ENCODE results near the gene SMIM29. TPM values are rescaled to one million over a fixed set of nuclear protein-coding genes. Genes with fewer than 3 reads are reported as not detected.

The SMIM29 gene
- total and polyA plus RNA-seq, 2 experiments from 2014 or later: 5.0 to 15.9 TPM

DNA sequence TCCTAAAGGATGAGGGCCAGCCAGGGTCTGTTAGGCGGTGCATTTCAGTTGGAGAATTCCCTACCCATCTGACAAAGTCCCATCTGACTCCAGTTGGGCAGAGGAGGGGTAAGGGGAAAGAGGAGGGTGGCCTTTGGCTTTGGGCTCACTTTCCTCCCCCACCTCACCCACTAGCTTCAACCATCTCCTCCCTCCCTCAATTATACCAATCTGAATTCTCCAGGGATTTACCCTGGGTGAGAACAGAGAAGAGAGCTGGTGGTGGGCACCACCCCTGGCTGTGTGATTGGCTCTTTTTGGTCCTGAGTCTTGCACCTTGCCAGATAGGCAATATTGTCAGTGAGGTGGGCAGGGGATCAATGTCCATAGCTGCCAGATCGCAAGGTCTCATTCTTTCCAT, 8.9 kb downstream of the SMIM29 start (continued):
- TF ChIP-seq, protein P1, sequence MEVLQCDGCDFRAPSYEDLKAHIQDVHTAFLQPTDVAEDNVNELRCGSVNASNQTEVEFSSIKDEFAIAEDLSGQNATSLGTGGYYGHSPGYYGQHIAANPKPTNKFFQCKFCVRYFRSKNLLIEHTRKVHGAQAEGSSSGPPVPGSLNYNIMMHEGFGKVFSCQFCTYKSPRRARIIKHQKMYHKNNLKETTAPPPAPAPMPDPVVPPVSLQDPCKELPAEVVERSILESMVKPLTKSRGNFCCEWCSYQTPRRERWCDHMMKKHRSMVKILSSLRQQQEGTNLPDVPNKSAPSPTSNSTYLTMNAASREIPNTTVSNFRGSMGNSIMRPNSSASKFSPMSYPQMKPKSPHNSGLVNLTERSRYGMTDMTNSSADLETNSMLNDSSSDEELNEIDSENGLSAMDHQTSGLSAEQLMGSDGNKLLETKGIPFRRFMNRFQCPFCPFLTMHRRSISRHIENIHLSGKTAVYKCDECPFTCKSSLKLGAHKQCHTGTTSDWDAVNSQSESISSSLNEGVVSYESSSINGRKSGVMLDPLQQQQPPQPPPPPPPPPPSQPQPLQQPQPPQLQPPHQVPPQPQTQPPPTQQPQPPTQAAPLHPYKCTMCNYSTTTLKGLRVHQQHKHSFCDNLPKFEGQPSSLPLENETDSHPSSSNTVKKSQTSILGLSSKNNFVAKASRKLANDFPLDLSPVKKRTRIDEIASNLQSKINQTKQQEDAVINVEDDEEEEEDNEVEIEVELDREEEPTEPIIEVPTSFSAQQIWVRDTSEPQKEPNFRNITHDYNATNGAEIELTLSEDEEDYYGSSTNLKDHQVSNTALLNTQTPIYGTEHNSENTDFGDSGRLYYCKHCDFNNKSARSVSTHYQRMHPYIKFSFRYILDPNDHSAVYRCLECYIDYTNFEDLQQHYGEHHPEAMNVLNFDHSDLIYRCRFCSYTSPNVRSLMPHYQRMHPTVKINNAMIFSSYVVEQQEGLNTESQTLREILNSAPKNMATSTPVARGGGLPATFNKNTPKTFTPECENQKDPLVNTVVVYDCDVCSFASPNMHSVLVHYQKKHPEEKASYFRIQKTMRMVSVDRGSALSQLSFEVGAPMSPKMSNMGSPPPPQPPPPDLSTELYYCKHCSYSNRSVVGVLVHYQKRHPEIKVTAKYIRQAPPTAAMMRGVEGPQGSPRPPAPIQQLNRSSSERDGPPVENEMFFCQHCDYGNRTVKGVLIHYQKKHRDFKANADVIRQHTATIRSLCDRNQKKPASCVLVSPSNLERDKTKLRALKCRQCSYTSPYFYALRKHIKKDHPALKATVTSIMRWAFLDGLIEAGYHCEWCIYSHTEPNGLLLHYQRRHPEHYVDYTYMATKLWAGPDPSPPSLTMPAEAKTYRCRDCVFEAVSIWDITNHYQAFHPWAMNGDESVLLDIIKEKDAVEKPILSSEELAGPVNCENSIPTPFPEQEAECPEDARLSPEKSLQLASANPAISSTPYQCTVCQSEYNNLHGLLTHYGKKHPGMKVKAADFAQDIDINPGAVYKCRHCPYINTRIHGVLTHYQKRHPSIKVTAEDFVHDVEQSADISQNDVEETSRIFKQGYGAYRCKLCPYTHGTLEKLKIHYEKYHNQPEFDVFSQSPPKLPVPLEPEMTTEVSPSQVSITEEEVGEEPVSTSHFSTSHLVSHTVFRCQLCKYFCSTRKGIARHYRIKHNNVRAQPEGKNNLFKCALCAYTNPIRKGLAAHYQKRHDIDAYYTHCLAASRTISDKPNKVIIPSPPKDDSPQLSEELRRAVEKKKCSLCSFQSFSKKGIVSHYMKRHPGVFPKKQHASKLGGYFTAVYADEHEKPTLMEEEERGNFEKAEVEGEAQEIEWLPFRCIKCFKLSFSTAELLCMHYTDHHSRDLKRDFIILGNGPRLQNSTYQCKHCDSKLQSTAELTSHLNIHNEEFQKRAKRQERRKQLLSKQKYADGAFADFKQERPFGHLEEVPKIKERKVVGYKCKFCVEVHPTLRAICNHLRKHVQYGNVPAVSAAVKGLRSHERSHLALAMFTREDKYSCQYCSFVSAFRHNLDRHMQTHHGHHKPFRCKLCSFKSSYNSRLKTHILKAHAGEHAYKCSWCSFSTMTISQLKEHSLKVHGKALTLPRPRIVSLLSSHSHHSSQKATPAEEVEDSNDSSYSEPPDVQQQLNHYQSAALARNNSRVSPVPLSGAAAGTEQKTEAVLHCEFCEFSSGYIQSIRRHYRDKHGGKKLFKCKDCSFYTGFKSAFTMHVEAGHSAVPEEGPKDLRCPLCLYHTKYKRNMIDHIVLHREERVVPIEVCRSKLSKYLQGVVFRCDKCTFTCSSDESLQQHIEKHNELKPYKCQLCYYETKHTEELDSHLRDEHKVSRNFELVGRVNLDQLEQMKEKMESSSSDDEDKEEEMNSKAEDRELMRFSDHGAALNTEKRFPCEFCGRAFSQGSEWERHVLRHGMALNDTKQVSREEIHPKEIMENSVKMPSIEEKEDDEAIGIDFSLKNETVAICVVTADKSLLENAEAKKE (CRISPR knock-in tag; IDR thresholded peaks at IDR 0.05): no peak

DNA sequence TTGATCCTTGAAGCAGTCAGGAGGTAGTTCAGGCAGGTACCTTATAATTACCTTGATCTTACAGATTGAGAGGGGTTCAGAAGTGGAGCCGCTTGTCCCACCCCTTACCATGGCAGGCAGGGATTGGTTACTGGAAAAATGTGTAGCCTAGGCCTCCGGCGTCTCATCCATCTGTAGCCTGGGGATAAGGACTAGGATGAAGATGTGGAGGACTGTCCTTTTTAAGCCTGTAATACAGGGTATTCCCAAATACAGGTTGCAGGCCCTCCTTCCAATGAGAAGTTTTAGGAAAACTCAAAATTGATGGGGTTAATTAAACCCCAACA, 9.3 kb downstream of the SMIM29 start:
- Histone ChIP-seq H3K36me3 (ENCODE audit: insufficient read depth) (peaks cover 49% of the 10 kb centered on the region), H4K20me1 (replicated peaks; ENCODE audit: insufficient read depth) (peaks cover 59% of the 10 kb centered on the region), H3K4me2 (peak overlapping the region; percentile 92), H3K9me2 (ENCODE audit: insufficient read depth) (no peaks in the 10 kb centered on the region), H3K4me3 (peak overlapping the region; percentile 73), H3K27me3 (ENCODE audit: insufficient read depth) (no peaks in the 10 kb centered on the region), H2AFZ (no peak overlapping the region), H3K4me1 (ENCODE audit: insufficient read depth) (peaks cover 57% of the 10 kb centered on the region), H3F3A (replicated peaks; ENCODE audit: low read depth) (peaks cover 75% of the 10 kb centered on the region), H3K79me2 (replicated peaks; ENCODE audit: insufficient read depth) (peaks cover 71% of the 10 kb centered on the region), H3K27ac (ENCODE audit: low read depth) (peak overlapping the region; percentile 97)
- peaks cover 57% of the 10 kb centered on the region for H3K4me1 Mint-ChIP-seq
- DNase-seq (ENCODE audit: low spot score) (no peak), ATAC-seq (no peak)
- peak overlapping the region; percentile 86 for H3K27ac Mint-ChIP-seq
- H3K36me3 Mint-ChIP-seq (ENCODE audit: low read depth): peaks cover 64% of the 10 kb centered on the region
- peaks cover 7% of the 10 kb centered on the region; the same call in 2 of the 3 replicates for H3K9me3 Mint-ChIP-seq
- H3K4me3 Mint-ChIP-seq: peak overlapping the region; percentile 98
- H3K27me3 Mint-ChIP-seq (ENCODE audit: insufficient read depth, low read depth, poor library complexity): peaks cover 54% of the 10 kb centered on the region
- TF ChIP-seq ZNF114 (CRISPR knock-in tag; IDR thresholded peaks at IDR 0.05) (no peak), CREB1 (CRISPR knock-in tag; IDR thresholded peaks at IDR 0.05; ENCODE audit: low read depth) (no peak), EZH2phosphoT487 (IDR thresholded peaks at IDR 0.05; ENCODE audit: unreplicated experiment) (no peak), ZNF331 (CRISPR knock-in tag; IDR thresholded peaks at IDR 0.05; ENCODE audit: low read depth) (no peak)
- TF ChIP-seq, protein P2, sequence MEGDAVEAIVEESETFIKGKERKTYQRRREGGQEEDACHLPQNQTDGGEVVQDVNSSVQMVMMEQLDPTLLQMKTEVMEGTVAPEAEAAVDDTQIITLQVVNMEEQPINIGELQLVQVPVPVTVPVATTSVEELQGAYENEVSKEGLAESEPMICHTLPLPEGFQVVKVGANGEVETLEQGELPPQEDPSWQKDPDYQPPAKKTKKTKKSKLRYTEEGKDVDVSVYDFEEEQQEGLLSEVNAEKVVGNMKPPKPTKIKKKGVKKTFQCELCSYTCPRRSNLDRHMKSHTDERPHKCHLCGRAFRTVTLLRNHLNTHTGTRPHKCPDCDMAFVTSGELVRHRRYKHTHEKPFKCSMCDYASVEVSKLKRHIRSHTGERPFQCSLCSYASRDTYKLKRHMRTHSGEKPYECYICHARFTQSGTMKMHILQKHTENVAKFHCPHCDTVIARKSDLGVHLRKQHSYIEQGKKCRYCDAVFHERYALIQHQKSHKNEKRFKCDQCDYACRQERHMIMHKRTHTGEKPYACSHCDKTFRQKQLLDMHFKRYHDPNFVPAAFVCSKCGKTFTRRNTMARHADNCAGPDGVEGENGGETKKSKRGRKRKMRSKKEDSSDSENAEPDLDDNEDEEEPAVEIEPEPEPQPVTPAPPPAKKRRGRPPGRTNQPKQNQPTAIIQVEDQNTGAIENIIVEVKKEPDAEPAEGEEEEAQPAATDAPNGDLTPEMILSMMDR (conservative IDR thresholded peaks at IDR 0.05; ENCODE audit: low read depth in 2 of 2): no peak
- TF ChIP-seq, protein P1 (CRISPR knock-in tag; IDR thresholded peaks at IDR 0.05): no peak
- TF ChIP-seq, protein P3, sequence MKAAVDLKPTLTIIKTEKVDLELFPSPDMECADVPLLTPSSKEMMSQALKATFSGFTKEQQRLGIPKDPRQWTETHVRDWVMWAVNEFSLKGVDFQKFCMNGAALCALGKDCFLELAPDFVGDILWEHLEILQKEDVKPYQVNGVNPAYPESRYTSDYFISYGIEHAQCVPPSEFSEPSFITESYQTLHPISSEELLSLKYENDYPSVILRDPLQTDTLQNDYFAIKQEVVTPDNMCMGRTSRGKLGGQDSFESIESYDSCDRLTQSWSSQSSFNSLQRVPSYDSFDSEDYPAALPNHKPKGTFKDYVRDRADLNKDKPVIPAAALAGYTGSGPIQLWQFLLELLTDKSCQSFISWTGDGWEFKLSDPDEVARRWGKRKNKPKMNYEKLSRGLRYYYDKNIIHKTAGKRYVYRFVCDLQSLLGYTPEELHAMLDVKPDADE (IDR thresholded peaks at IDR 0.05): no peak

All from GM23338 (cell line).